Smooth muscle cell (in vitro differentiated cells): Measurements from ENCODE around the gene C2orf76. TPM values are rescaled to one million over a fixed set of nuclear protein-coding genes. Genes with fewer than 3 reads are reported as not detected.

Experiments used
- DNase-seq: peaks from one replicate; lab custom pipeline; 2025; ENCODE audit not compliant: unreplicated experiment; lab: John Stamatoyannopoulos, UW
- H2AFZ ChIP-seq: fragments of 200-600 bp; sonication (generic); 2 replicates; pipeline ENCODE4 v1.6.0; 2016; ENCODE audit warnings: antibody characterized with exemption, low read depth, mild to moderate bottlenecking
- H3F3A ChIP-seq: fragments of 200-600 bp; sonication (generic); 2 replicates; pipeline ENCODE4 v1.6.0; 2017; ENCODE audit warnings: antibody characterized with exemption, low read depth
- H3K27ac ChIP-seq: fragments of 200-600 bp; sonication (generic); 2 replicates; pipeline ENCODE4 v1.5.1; 2016; ENCODE audit warnings: low read depth, mild to moderate bottlenecking
- H3K27me3 ChIP-seq: fragments of 200-600 bp; sonication (generic); 2 replicates; pipeline ENCODE4 v1.6.1; 2016; ENCODE audit warnings: low read depth, mild to moderate bottlenecking
- H3K36me3 ChIP-seq: fragments of 200-600 bp; sonication (generic); 2 replicates; pipeline ENCODE4 v1.5.1; 2016; ENCODE audit warnings: low read depth
- H3K4me1 ChIP-seq: fragments of 200-600 bp; sonication (generic); 2 replicates; pipeline ENCODE4 v1.5.1; 2016; ENCODE audit warnings: low read depth
- H3K4me2 ChIP-seq: fragments of 200-600 bp; sonication (generic); 2 replicates; pipeline ENCODE4 v1.6.0; 2016; ENCODE audit warnings: mild to moderate bottlenecking
- H3K4me3 ChIP-seq: fragments of 200-600 bp; sonication (generic); 2 replicates; pipeline ENCODE4 v1.5.1; 2016; ENCODE audit warnings: mild to moderate bottlenecking
- H3K79me2 ChIP-seq: fragments of 200-600 bp; sonication (generic); 2 replicates; pipeline ENCODE4 v1.6.0; 2016; ENCODE audit warnings: low read depth, mild to moderate bottlenecking
- H3K9ac ChIP-seq: fragments of 200-600 bp; sonication (generic); 2 replicates; pipeline ENCODE4 v1.6.0; 2016; ENCODE audit warnings: low read depth
- H3K9me3 ChIP-seq: fragments of 200-600 bp; sonication (generic); replicated peaks from 2 replicates; pipeline ENCODE4 v1.5.1; 2016; ENCODE audit warnings: low read depth
- H4K20me1 ChIP-seq: fragments of 200-600 bp; sonication (generic); 2 replicates; pipeline ENCODE4 v1.6.0; 2016; ENCODE audit warnings: low read depth
- whole genome bisulfite sequencing: methylation state at CpG from one replicate; pipeline ENCODE4 v1.1.7; 2016; ENCODE audit warnings: low lambda C conversion rate; 5-methylcytosine and 5-hydroxymethylcytosine counted together
- polyA plus RNA-seq: library from polyadenylated mRNA; unstranded; fragments of >200 nt; fragmentation: Nextera tagmentation; extraction: Ambion mirVana; gene quantifications from 2 replicates; pipeline ENCODE4 v1.2.1, GENCODE V29; 2016
- total RNA-seq: library from RNA; depleted of rRNA; stranded (reverse); fragments of >200 nt; gene quantifications from 2 replicates; pipeline ENCODE4 v1.2.3, GENCODE V29; 2014
- TF ChIP-seq, protein P1 (sequence below): fragments of 200-600 bp; sonication (generic); IDR thresholded peaks from 2 replicates; pipeline ENCODE4 v1.5.1; 2017; ENCODE audit warnings: borderline replicate concordance, mild to moderate bottlenecking, antibody characterized with exemption; ENCODE audit not compliant: insufficient read depth, poor library complexity, severe bottlenecking

The C2orf76 gene
- total and polyA plus RNA-seq, 2 experiments from 2014 or later: 16.0 to 30.2 TPM

GRCh38 chr2:119305497-119306195 lies 61.0 kb downstream of the C2orf76 start:
- no peaks in the 10 kb centered on the region for H3K36me3 ChIP-seq
- H3K4me1 ChIP-seq: peaks cover 4% of the 10 kb centered on the region
- H3F3A ChIP-seq: no peaks in the 10 kb centered on the region
- no peak for DNase-seq
- H3K27me3 ChIP-seq: no peaks in the 10 kb centered on the region
- no peak overlapping the region for H3K27ac ChIP-seq
- no peak overlapping the region for H3K4me2 ChIP-seq
- H3K79me2 ChIP-seq: no peaks in the 10 kb centered on the region
- TF ChIP-seq, protein P1, sequence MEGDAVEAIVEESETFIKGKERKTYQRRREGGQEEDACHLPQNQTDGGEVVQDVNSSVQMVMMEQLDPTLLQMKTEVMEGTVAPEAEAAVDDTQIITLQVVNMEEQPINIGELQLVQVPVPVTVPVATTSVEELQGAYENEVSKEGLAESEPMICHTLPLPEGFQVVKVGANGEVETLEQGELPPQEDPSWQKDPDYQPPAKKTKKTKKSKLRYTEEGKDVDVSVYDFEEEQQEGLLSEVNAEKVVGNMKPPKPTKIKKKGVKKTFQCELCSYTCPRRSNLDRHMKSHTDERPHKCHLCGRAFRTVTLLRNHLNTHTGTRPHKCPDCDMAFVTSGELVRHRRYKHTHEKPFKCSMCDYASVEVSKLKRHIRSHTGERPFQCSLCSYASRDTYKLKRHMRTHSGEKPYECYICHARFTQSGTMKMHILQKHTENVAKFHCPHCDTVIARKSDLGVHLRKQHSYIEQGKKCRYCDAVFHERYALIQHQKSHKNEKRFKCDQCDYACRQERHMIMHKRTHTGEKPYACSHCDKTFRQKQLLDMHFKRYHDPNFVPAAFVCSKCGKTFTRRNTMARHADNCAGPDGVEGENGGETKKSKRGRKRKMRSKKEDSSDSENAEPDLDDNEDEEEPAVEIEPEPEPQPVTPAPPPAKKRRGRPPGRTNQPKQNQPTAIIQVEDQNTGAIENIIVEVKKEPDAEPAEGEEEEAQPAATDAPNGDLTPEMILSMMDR: no peak
- H3K4me3 ChIP-seq: no peak overlapping the region
- no peak overlapping the region for H3K9ac ChIP-seq
- 89% methylated on average over 12 of the region's 12 CpGs for WGBS
- H2AFZ ChIP-seq: no peak overlapping the region
- no peaks in the 10 kb centered on the region for H3K9me3 ChIP-seq
- no peaks in the 10 kb centered on the region for H4K20me1 ChIP-seq

- peaks cover 4% of the 10 kb centered on the region for H3K4me1 ChIP-seq
- no peak overlapping the region for H2AFZ ChIP-seq
- H3K27ac ChIP-seq: no peak overlapping the region
- H3K27me3 ChIP-seq: no peaks in the 10 kb centered on the region
- H4K20me1 ChIP-seq: no peaks in the 10 kb centered on the region
- no peaks in the 10 kb centered on the region for H3F3A ChIP-seq
- no peak for DNase-seq
- 92% methylated on average over 2 of the region's 2 CpGs for WGBS
- H3K9ac ChIP-seq: no peak overlapping the region
- no peak overlapping the region for H3K4me2 ChIP-seq
- H3K9me3 ChIP-seq: no peaks in the 10 kb centered on the region
- no peaks in the 10 kb centered on the region for H3K36me3 ChIP-seq
- TF ChIP-seq, protein P1: no peak
- H3K4me3 ChIP-seq: no peak overlapping the region
- no peaks in the 10 kb centered on the region for H3K79me2 ChIP-seq
Observed at GRCh38 chr2:119304847-119305246, 61.8 kb downstream of the C2orf76 start.

DNA sequence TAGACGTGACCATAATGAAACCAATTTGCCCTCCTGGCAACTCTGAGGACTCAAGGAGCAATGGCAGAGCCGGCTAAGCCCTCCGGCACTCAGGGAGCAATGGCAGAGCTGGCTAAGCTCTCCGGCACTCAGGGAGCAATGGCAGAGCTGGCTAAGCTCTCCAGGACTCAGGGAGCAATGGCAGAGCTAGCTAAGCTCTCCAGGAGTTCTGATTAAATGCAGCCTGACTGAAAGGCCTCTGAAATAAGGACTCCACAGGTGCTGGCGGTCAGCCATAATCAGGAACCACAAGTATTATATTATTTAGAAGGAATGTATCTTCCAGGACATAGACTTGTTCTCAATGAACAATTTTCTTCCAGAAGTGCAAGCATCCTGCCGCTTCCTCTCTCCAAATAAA lies 65.2 kb downstream of the C2orf76 start:
- Histone ChIP-seq H3K27ac (no peak overlapping the region), H3K4me2 (no peak overlapping the region), H2AFZ (no peak overlapping the region), H4K20me1 (no peaks in the 10 kb centered on the region), H3K4me1 (peaks cover 4% of the 10 kb centered on the region), H3K27me3 (no peaks in the 10 kb centered on the region), H3K9ac (no peak overlapping the region), H3K9me3 (no peaks in the 10 kb centered on the region), H3F3A (no peaks in the 10 kb centered on the region), H3K36me3 (no peaks in the 10 kb centered on the region), H3K79me2 (no peaks in the 10 kb centered on the region), H3K4me3 (no peak overlapping the region)
- TF ChIP-seq, protein P1: no peak
- 96% methylated on average over 6 of the region's 6 CpGs for WGBS
- DNase-seq: no peak
